Kidney (tissue), 14 donors: ENCODE data around the gene CCDC7. TPM values are rescaled to one million over a fixed set of nuclear protein-coding genes. Genes with fewer than 3 reads are reported as not detected.
"Not testable (repeated sequence)": the region's sequence is repeated elsewhere in the genome, so short reads cannot be mapped to it uniquely, and the experiment has no call there.

Experiments
- DNase-seq, 5 donors: peaks; one replicate each; pipeline ENCODE4 v3.0.0-alpha.2; 2013 to 2020
- FAIRE-seq: peaks from 2 replicates; lab custom pipeline; 2012; peaks lifted over from hg19 to GRCh38; lab: Jason Lieb, UNC
- H3K27ac ChIP-seq, 2 donors: one replicate each; pipeline ENCODE4 v1.7.0; 2013; ENCODE audit warnings: low read depth in 2 of 2, low read length in 2 of 2, inconsistent platforms in 1 of 2
- H3K27me3 ChIP-seq: one replicate; pipeline ENCODE4 v1.7.1; 2013; ENCODE audit warnings: low read length, inconsistent platforms; ENCODE audit not compliant: control insufficient read depth, insufficient read depth
- H3K36me3 ChIP-seq, 3 donors: one replicate each; pipeline versions ENCODE4 v1.7.0 to v1.7.1; 2013; ENCODE audit warnings: low read length in 3 of 3, control low read depth in 1 of 3, inconsistent platforms in 1 of 3; ENCODE audit not compliant: insufficient read depth in 3 of 3, control insufficient read depth in 2 of 3
- H3K4me1 ChIP-seq, 3 donors: one replicate each; pipeline versions ENCODE4 v1.7.0 to v1.7.1; 2013; ENCODE audit warnings: low read length in 3 of 3, inconsistent platforms in 1 of 3, low read depth in 1 of 3; ENCODE audit not compliant: control insufficient read depth in 2 of 3, insufficient read depth in 2 of 3
- H3K4me3 ChIP-seq, 3 donors: one replicate each; pipeline versions ENCODE4 v1.7.0 to v1.8.1; 2013; ENCODE audit warnings: low read length in 3 of 3, control low read depth in 1 of 3, inconsistent platforms in 1 of 3
- H3K9ac ChIP-seq, 3 donors: one replicate each; pipeline versions ENCODE4 v1.7.0 to v1.7.1; 2013; ENCODE audit warnings: low read length in 3 of 3, control low read depth in 1 of 3, inconsistent platforms in 1 of 3
- H3K9me3 ChIP-seq, 3 donors: one replicate each; pipeline versions ENCODE4 v1.7.0 to v1.7.1; 2013; ENCODE audit warnings: low read length in 3 of 3, control low read depth in 1 of 3, inconsistent platforms in 1 of 3; ENCODE audit not compliant: control insufficient read depth in 2 of 3, insufficient read depth in 1 of 3
- intact Hi-C: fragments of 100-400 bp; cut with DNase I; formaldehyde crosslinking; loops from one replicate; pipeline ENCODE4 v1.11.1; 2022
- polyA plus RNA-seq: library from polyadenylated mRNA; stranded (reverse); fragments of 350-450 nt; fragmentation: Illumina TruSeq; extraction: RNeasy Lipid Tissue Mini Kit (QIAGEN cat#74804); gene quantifications from one replicate; pipeline ENCODE4 v1.2.3, GENCODE V29; 2014; ENCODE audit warnings: low read depth, low replicate concordance; ENCODE audit not compliant: insufficient read depth
- total RNA-seq: library from RNA; stranded (reverse); fragmentation: NEBNext Ultra II Directional; extraction: Animal tissue kit (Norgen Biotek cat#: 25700); gene quantifications from one replicate; pipeline ENCODE4 v1.2.1, GENCODE V29; 2021
- TF ChIP-seq, protein P1 (sequence below): IDR thresholded peaks from 3 replicates; pipeline ENCODE4 v1.5.1; 2012; ENCODE audit warnings: mild to moderate bottlenecking, moderate library complexity, borderline replicate concordance; ENCODE audit not compliant: insufficient read depth; ENCODE audit errors: extremely low read depth
- donor health status: control.
- donor health status: control.
- donor health status: control.
- donor health status: control.
- donor health status: control.
- donor health status: DM: yes; HTN: yes; CAD: no.
- donor health status: Normal renal cell carcinoma (clear cell type).

CCDC7 gene
- total and polyA plus RNA-seq, 2 donors from 2014 or later, result 0.84 to 28.0 TPM

GRCh38 chr10:32891261-32891660, 445.3 kb downstream of the CCDC7 start:
- H3K4me1 ChIP-seq, result no peaks in the 10 kb centered on the region
- intact Hi-C loops, result no loop called here
- no peak overlapping the region for H3K9ac ChIP-seq
- no peak for FAIRE-seq
- peaks cover 0 to under 1% (median 0%) of the 10 kb centered on the region in 3 donors for H3K36me3 ChIP-seq
- TF ChIP-seq, protein P1, sequence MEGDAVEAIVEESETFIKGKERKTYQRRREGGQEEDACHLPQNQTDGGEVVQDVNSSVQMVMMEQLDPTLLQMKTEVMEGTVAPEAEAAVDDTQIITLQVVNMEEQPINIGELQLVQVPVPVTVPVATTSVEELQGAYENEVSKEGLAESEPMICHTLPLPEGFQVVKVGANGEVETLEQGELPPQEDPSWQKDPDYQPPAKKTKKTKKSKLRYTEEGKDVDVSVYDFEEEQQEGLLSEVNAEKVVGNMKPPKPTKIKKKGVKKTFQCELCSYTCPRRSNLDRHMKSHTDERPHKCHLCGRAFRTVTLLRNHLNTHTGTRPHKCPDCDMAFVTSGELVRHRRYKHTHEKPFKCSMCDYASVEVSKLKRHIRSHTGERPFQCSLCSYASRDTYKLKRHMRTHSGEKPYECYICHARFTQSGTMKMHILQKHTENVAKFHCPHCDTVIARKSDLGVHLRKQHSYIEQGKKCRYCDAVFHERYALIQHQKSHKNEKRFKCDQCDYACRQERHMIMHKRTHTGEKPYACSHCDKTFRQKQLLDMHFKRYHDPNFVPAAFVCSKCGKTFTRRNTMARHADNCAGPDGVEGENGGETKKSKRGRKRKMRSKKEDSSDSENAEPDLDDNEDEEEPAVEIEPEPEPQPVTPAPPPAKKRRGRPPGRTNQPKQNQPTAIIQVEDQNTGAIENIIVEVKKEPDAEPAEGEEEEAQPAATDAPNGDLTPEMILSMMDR, result no peak
- DNase-seq, result peak in 2 of 5 donors; percentile 16 to 21
- no peak overlapping the region for H3K4me3 ChIP-seq
- peaks cover 0 to 4% (median 0%) of the 10 kb centered on the region in 3 donors for H3K9me3 ChIP-seq
- H3K27ac ChIP-seq, result no peak overlapping the region
- H3K27me3 ChIP-seq, result no peaks in the 10 kb centered on the region

GRCh38 chr10:32893434-32893833, 447.5 kb downstream of the CCDC7 start:
- peaks cover 0 to 4% (median 0%) of the 10 kb centered on the region in 3 donors for H3K9me3 ChIP-seq
- TF ChIP-seq, protein P1, result no peak
- H3K27me3 ChIP-seq, result no peaks in the 10 kb centered on the region
- H3K36me3 ChIP-seq, result peaks cover 5 to 17% (median 9%) of the 10 kb centered on the region in 3 donors
- FAIRE-seq (no peak), DNase-seq (no peak)
- H3K4me1 ChIP-seq, result no peaks in the 10 kb centered on the region
- H3K9ac ChIP-seq, result no peak overlapping the region
- no peak overlapping the region for H3K4me3 ChIP-seq
- intact Hi-C loops, result no loop called here
- no peak overlapping the region for H3K27ac ChIP-seq

DNA sequence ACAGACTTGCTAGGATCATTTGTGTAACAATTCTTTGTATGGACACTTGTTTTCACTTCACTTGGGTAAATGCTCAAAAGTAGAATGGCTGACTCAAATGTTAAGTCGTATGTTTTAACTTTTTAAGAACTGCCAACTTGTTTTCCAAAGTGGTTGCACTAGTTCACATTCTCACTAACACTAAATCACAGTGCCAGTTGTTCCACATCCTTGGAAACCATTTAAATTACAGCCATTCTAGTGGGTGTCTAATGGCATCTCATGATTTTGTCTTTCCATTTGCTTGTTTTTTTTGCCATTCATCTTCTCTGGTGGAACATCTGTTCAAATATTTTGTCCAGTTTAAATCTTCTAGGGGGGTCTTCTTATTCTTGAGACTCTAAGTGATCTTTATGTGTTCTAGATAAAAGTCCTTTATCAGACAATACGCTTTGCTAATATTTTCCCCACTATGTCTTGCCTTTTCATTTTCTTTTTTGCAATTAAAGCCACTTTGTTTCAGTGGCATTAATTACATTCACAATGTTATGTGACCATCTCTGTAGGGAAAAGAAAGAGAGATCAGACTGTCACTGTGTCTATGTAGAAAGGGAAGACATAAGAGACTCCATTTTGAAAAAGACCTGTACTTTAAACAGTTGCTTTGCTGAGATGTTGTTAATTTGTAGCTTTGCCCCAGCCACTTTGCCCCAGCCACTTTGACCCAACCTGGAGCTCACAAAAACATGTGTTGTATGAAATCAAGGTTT, 448.1 kb downstream of the CCDC7 start:
- TF ChIP-seq, protein P1, result no peak
- H3K27me3 ChIP-seq, result no peaks in the 10 kb centered on the region
- H3K4me1 ChIP-seq, result no peaks in the 10 kb centered on the region
- H3K36me3 ChIP-seq, result peaks cover 5 to 18% (median 9%) of the 10 kb centered on the region in 3 donors
- DNase-seq, result no peak
- intact Hi-C loops, result no loop called here
- no peak overlapping the region for H3K4me3 ChIP-seq
- H3K9ac ChIP-seq, result no peak overlapping the region
- H3K9me3 ChIP-seq, result peaks cover 0 to 4% (median 0%) of the 10 kb centered on the region in 3 donors
- FAIRE-seq, result no peak
- no peak overlapping the region for H3K27ac ChIP-seq

- H3K9me3 ChIP-seq, FAIRE-seq, intact Hi-C loops, H3K27me3 ChIP-seq, DNase-seq, H3K9ac ChIP-seq, H3K4me1 ChIP-seq, H3K4me3 ChIP-seq, H3K27ac ChIP-seq: not testable (repeated sequence)
- peaks cover 5 to 18% (median 9%) of the 10 kb centered on the region in 3 donors for H3K36me3 ChIP-seq
These were observed 449.4 kb downstream of the CCDC7 start for GRCh38 chr10:32895200-32895968.
